WTC11 (cell line): Measurements from ENCODE around the gene ZC3HAV1L.

Experiments
- CBFB ChIP-seq: sonication (generic); formaldehyde crosslinking; IDR thresholded peaks from 2 replicates; pipeline ENCODE4 v1.8.1; 2022; ENCODE audit warnings: mild to moderate bottlenecking, low read depth, missing genetic modification reagents
- FOXJ3 ChIP-seq: sonication (generic); formaldehyde crosslinking; IDR thresholded peaks from 2 replicates; pipeline ENCODE4 v1.9.0; 2021; ENCODE audit warnings: missing genetic modification reagents, mild to moderate bottlenecking, borderline replicate concordance
- FOXK1 ChIP-seq: sonication (generic); formaldehyde crosslinking; IDR thresholded peaks from 2 replicates; pipeline ENCODE4 v1.8.0; 2022; ENCODE audit warnings: mild to moderate bottlenecking, moderate library complexity, missing genetic modification reagents
- SP1 ChIP-seq: sonication (generic); formaldehyde crosslinking; conservative IDR thresholded peaks from 2 replicates; pipeline ENCODE4 v1.8.1; 2022; ENCODE audit warnings: missing genetic modification reagents
- TEAD4 ChIP-seq: sonication (generic); formaldehyde crosslinking; IDR thresholded peaks from 2 replicates; pipeline ENCODE4 v1.8.0; 2022; ENCODE audit warnings: mild to moderate bottlenecking, missing genetic modification reagents
- ZBTB21 ChIP-seq: sonication (generic); formaldehyde crosslinking; IDR thresholded peaks from 2 replicates; pipeline ENCODE4 v1.8.1; 2023; ENCODE audit warnings: mild to moderate bottlenecking, missing genetic modification reagents, borderline replicate concordance
- ZNF138 ChIP-seq: sonication (generic); formaldehyde crosslinking; conservative IDR thresholded peaks from 2 replicates; pipeline ENCODE4 v1.8.1; 2022; ENCODE audit warnings: mild to moderate bottlenecking, moderate library complexity, missing genetic modification reagents
- TF ChIP-seq, protein P1 (sequence below): sonication (generic); formaldehyde crosslinking; IDR thresholded peaks from 2 replicates; pipeline ENCODE4 v1.8.0; 2022; ENCODE audit warnings: mild to moderate bottlenecking, missing genetic modification reagents
- TF ChIP-seq, protein P2 (sequence below): fragments of 200-600 bp; IDR thresholded peaks from 2 replicates; pipeline ENCODE4 v1.8.0; 2022; ENCODE audit warnings: antibody characterized with exemption
- TF ChIP-seq, protein P3 (sequence below): sonication (generic); formaldehyde crosslinking; IDR thresholded peaks from 2 replicates; pipeline ENCODE4 v1.8.1; 2022; ENCODE audit warnings: low read depth, missing genetic modification reagents, borderline replicate concordance
- TF ChIP-seq, protein P4 (sequence below): fragments of 250-450 bp; sonication (Bioruptor Pico); IDR thresholded peaks from 2 replicates; pipeline ENCODE4 v1.9.0; 2021; ENCODE audit warnings: moderate library complexity, mild to moderate bottlenecking, inconsistent platforms, borderline replicate concordance
- TF ChIP-seq, protein P5 (sequence below): sonication (generic); formaldehyde crosslinking; IDR thresholded peaks from 2 replicates; pipeline ENCODE4 v1.8.0; 2022; ENCODE audit warnings: missing genetic modification reagents
- TF ChIP-seq, protein P6 (sequence below): sonication (generic); formaldehyde crosslinking; conservative IDR thresholded peaks from 2 replicates; pipeline ENCODE4 v1.8.1; 2023; ENCODE audit warnings: mild to moderate bottlenecking, low read depth, missing genetic modification reagents, moderate library complexity
- TF ChIP-seq, protein P7 (sequence below): sonication (generic); formaldehyde crosslinking; IDR thresholded peaks from 2 replicates; pipeline ENCODE4 v1.8.0; 2022; ENCODE audit warnings: mild to moderate bottlenecking, missing genetic modification reagents

DNA sequence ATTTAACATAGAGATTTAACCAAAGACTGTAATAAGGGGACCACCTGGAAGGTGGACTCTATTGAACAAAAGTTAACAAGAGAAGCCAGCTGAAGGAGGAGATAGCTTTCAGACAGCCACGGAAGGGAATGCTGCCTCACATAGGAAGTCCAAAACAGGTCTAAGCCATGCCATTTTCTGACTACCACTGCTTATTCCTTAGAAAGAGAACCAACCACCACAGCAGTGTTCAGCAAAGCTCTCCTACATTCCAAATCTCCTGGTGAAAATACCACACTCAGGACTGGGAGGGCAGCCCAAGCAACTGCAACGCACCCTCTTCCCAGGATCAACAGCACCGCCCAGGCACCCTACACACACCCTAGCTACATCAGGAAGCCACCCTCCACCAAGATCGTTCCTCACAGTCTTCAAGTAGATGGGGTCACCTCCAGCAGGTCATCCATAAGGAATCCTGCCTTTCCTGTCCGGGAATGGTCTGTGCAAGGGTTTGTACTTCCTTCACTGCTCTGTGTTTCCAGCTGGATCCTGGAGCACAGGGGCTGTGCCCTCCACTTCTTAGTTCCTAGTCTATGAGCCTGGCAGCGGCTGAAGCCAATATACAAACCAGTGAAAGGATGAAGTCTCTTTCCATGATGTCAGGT is 57.2 kb downstream of the ZC3HAV1L start:
- TF ChIP-seq, protein P1, sequence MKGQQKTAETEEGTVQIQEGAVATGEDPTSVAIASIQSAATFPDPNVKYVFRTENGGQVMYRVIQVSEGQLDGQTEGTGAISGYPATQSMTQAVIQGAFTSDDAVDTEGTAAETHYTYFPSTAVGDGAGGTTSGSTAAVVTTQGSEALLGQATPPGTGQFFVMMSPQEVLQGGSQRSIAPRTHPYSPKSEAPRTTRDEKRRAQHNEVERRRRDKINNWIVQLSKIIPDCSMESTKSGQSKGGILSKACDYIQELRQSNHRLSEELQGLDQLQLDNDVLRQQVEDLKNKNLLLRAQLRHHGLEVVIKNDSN (CRISPR knock-in tag), result no peak
- TF ChIP-seq, protein P2, sequence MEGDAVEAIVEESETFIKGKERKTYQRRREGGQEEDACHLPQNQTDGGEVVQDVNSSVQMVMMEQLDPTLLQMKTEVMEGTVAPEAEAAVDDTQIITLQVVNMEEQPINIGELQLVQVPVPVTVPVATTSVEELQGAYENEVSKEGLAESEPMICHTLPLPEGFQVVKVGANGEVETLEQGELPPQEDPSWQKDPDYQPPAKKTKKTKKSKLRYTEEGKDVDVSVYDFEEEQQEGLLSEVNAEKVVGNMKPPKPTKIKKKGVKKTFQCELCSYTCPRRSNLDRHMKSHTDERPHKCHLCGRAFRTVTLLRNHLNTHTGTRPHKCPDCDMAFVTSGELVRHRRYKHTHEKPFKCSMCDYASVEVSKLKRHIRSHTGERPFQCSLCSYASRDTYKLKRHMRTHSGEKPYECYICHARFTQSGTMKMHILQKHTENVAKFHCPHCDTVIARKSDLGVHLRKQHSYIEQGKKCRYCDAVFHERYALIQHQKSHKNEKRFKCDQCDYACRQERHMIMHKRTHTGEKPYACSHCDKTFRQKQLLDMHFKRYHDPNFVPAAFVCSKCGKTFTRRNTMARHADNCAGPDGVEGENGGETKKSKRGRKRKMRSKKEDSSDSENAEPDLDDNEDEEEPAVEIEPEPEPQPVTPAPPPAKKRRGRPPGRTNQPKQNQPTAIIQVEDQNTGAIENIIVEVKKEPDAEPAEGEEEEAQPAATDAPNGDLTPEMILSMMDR, result no peak
- TF ChIP-seq, protein P3, sequence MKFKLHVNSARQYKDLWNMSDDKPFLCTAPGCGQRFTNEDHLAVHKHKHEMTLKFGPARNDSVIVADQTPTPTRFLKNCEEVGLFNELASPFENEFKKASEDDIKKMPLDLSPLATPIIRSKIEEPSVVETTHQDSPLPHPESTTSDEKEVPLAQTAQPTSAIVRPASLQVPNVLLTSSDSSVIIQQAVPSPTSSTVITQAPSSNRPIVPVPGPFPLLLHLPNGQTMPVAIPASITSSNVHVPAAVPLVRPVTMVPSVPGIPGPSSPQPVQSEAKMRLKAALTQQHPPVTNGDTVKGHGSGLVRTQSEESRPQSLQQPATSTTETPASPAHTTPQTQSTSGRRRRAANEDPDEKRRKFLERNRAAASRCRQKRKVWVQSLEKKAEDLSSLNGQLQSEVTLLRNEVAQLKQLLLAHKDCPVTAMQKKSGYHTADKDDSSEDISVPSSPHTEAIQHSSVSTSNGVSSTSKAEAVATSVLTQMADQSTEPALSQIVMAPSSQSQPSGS (CRISPR knock-in tag), result no peak
- TF ChIP-seq ZNF138 (CRISPR knock-in tag) (no peak), FOXK1 (CRISPR knock-in tag) (no peak), SP1 (CRISPR knock-in tag) (no peak), FOXJ3 (CRISPR knock-in tag) (no peak), CBFB (CRISPR knock-in tag) (no peak), ZBTB21 (CRISPR knock-in tag) (no peak), TEAD4 (no peak)
- TF ChIP-seq, protein P4, sequence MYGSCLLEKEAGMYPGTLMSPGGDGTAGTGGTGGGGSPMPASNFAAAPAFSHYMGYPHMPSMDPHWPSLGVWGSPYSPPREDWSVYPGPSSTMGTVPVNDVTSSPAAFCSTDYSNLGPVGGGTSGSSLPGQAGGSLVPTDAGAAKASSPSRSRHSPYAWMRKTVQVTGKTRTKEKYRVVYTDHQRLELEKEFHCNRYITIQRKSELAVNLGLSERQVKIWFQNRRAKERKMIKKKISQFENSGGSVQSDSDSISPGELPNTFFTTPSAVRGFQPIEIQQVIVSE, result no peak
- TF ChIP-seq, protein P5, sequence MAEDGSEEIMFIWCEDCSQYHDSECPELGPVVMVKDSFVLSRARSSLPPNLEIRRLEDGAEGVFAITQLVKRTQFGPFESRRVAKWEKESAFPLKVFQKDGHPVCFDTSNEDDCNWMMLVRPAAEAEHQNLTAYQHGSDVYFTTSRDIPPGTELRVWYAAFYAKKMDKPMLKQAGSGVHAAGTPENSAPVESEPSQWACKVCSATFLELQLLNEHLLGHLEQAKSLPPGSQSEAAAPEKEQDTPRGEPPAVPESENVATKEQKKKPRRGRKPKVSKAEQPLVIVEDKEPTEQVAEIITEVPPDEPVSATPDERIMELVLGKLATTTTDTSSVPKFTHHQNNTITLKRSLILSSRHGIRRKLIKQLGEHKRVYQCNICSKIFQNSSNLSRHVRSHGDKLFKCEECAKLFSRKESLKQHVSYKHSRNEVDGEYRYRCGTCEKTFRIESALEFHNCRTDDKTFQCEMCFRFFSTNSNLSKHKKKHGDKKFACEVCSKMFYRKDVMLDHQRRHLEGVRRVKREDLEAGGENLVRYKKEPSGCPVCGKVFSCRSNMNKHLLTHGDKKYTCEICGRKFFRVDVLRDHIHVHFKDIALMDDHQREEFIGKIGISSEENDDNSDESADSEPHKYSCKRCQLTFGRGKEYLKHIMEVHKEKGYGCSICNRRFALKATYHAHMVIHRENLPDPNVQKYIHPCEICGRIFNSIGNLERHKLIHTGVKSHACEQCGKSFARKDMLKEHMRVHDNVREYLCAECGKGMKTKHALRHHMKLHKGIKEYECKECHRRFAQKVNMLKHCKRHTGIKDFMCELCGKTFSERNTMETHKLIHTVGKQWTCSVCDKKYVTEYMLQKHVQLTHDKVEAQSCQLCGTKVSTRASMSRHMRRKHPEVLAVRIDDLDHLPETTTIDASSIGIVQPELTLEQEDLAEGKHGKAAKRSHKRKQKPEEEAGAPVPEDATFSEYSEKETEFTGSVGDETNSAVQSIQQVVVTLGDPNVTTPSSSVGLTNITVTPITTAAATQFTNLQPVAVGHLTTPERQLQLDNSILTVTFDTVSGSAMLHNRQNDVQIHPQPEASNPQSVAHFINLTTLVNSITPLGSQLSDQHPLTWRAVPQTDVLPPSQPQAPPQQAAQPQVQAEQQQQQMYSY (CRISPR knock-in tag), result no peak
- TF ChIP-seq, protein P6, sequence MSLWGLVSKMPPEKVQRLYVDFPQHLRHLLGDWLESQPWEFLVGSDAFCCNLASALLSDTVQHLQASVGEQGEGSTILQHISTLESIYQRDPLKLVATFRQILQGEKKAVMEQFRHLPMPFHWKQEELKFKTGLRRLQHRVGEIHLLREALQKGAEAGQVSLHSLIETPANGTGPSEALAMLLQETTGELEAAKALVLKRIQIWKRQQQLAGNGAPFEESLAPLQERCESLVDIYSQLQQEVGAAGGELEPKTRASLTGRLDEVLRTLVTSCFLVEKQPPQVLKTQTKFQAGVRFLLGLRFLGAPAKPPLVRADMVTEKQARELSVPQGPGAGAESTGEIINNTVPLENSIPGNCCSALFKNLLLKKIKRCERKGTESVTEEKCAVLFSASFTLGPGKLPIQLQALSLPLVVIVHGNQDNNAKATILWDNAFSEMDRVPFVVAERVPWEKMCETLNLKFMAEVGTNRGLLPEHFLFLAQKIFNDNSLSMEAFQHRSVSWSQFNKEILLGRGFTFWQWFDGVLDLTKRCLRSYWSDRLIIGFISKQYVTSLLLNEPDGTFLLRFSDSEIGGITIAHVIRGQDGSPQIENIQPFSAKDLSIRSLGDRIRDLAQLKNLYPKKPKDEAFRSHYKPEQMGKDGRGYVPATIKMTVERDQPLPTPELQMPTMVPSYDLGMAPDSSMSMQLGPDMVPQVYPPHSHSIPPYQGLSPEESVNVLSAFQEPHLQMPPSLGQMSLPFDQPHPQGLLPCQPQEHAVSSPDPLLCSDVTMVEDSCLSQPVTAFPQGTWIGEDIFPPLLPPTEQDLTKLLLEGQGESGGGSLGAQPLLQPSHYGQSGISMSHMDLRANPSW (CRISPR knock-in tag), result no peak
- TF ChIP-seq, protein P7, sequence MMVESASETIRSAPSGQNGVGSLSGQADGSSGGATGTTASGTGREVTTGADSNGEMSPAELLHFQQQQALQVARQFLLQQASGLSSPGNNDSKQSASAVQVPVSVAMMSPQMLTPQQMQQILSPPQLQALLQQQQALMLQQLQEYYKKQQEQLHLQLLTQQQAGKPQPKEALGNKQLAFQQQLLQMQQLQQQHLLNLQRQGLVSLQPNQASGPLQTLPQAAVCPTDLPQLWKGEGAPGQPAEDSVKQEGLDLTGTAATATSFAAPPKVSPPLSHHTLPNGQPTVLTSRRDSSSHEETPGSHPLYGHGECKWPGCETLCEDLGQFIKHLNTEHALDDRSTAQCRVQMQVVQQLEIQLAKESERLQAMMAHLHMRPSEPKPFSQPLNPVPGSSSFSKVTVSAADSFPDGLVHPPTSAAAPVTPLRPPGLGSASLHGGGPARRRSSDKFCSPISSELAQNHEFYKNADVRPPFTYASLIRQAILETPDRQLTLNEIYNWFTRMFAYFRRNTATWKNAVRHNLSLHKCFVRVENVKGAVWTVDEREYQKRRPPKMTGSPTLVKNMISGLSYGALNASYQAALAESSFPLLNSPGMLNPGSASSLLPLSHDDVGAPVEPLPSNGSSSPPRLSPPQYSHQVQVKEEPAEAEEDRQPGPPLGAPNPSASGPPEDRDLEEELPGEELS (CRISPR knock-in tag), result no peak
